Trophoblast cell (in vitro differentiated cells and primary cell): Measurements from ENCODE around the gene RHOT2.

Source experiments
- DNase-seq, 2 donors: peaks; one replicate each; pipeline ENCODE4 v3.0.0-alpha.2; 2016
- H2AFZ ChIP-seq: 2 replicates; pipeline ENCODE4 v1.6.1; 2013; ENCODE audit warnings: low read length, moderate library complexity, mild to moderate bottlenecking; ENCODE audit not compliant: insufficient read depth, poor library complexity
- H2AK5ac ChIP-seq: 2 replicates; pipeline ENCODE4 v1.6.1; 2013; ENCODE audit warnings: mild to moderate bottlenecking, low read length
- H2BK120ac ChIP-seq: 2 replicates; pipeline ENCODE4 v1.6.1; 2013; ENCODE audit warnings: low read length, mild to moderate bottlenecking, moderate library complexity; ENCODE audit not compliant: insufficient read depth, poor library complexity
- H2BK12ac ChIP-seq: 2 replicates; pipeline ENCODE4 v1.6.1; 2013; ENCODE audit warnings: mild to moderate bottlenecking, low read length, moderate library complexity
- H2BK5ac ChIP-seq: 2 replicates; pipeline ENCODE4 v1.6.1; 2013; ENCODE audit warnings: low read length, low read depth, moderate library complexity, mild to moderate bottlenecking; ENCODE audit not compliant: poor library complexity
- H3K14ac ChIP-seq: 2 replicates; pipeline ENCODE4 v1.6.1; 2013; ENCODE audit warnings: mild to moderate bottlenecking, low read length
- H3K18ac ChIP-seq: 2 replicates; pipeline ENCODE4 v1.6.1; 2013; ENCODE audit warnings: mild to moderate bottlenecking, low read length
- H3K23ac ChIP-seq: 2 replicates; pipeline ENCODE4 v1.6.1; 2013; ENCODE audit warnings: low read length
- H3K27ac ChIP-seq: 2 replicates; pipeline ENCODE4 v1.5.1; 2013; ENCODE audit warnings: low read depth, mild to moderate bottlenecking, inconsistent platforms, low read length, moderate library complexity
- H3K27me3 ChIP-seq: 2 replicates; pipeline ENCODE4 v1.6.1; 2013; ENCODE audit warnings: inconsistent platforms, mild to moderate bottlenecking, low read length, moderate library complexity; ENCODE audit not compliant: insufficient read depth
- H3K36me3 ChIP-seq, 2 experiments: 1 replicate in 1 of 2; 2 replicates in 1 of 2; pipeline ENCODE4 v1.6.1; 2013; ENCODE audit warnings: low read length in 2 of 2, mild to moderate bottlenecking in 2 of 2, moderate library complexity in 1 of 2; ENCODE audit not compliant: insufficient read depth in 2 of 2, control insufficient read depth in 1 of 2
- H3K4ac ChIP-seq: 2 replicates; pipeline ENCODE4 v1.6.1; 2013; ENCODE audit warnings: low read depth, mild to moderate bottlenecking, low read length, moderate library complexity
- H3K4me1 ChIP-seq, 2 experiments: 1 replicate in 1 of 2; 2 replicates in 1 of 2; pipeline ENCODE4 v1.6.1; 2013; ENCODE audit warnings: low read length in 2 of 2, mild to moderate bottlenecking in 2 of 2, moderate library complexity in 1 of 2; ENCODE audit not compliant: insufficient read depth in 2 of 2, control insufficient read depth in 1 of 2
- H3K4me2 ChIP-seq: 2 replicates; pipeline ENCODE4 v1.6.1; 2013; ENCODE audit warnings: inconsistent platforms, mild to moderate bottlenecking, low read length, moderate library complexity
- H3K4me3 ChIP-seq: 2 replicates; pipeline ENCODE4 v1.5.1; 2013; ENCODE audit warnings: mild to moderate bottlenecking, low read depth, low read length, inconsistent platforms
- H3K79me1 ChIP-seq: one replicate; pipeline ENCODE4 v1.6.1; 2013; ENCODE audit warnings: low read length
- H3K79me2 ChIP-seq: 2 replicates; pipeline ENCODE4 v1.6.1; 2013; ENCODE audit warnings: low read length, mild to moderate bottlenecking; ENCODE audit not compliant: control insufficient read depth, insufficient read depth, poor library complexity
- H3K9ac ChIP-seq: 2 replicates; pipeline ENCODE4 v1.6.1; 2013; ENCODE audit warnings: mild to moderate bottlenecking, low read length
- H3K9me3 ChIP-seq: 2 replicates; pipeline ENCODE4 v1.6.1; 2013; ENCODE audit warnings: low read depth, mild to moderate bottlenecking, control low read depth, inconsistent platforms, low read length; ENCODE audit not compliant: insufficient read depth
- H4K12ac ChIP-seq: 2 replicates; pipeline ENCODE4 v1.6.1; 2013; ENCODE audit warnings: low read depth, mild to moderate bottlenecking, low read length, moderate library complexity
- H4K8ac ChIP-seq: 2 replicates; pipeline ENCODE4 v1.6.1; 2013; ENCODE audit warnings: low read depth, mild to moderate bottlenecking, low read length, moderate library complexity
- H4K91ac ChIP-seq: one replicate; pipeline ENCODE4 v1.6.1; 2013; ENCODE audit warnings: low read depth, mild to moderate bottlenecking, low read length, moderate library complexity
- WGBS: extraction: QIAGEN DNeasy Blood & Tissue Kit; methylation state at CpG from one replicate; pipeline ENCODE4 v1.1.7; 2013; ENCODE audit warnings: missing lambda C conversion rate; ENCODE audit not compliant: insufficient read length, insufficient coverage; ENCODE audit errors: extremely low coverage; 5-methylcytosine and 5-hydroxymethylcytosine counted together

RHOT2 gene

DNA sequence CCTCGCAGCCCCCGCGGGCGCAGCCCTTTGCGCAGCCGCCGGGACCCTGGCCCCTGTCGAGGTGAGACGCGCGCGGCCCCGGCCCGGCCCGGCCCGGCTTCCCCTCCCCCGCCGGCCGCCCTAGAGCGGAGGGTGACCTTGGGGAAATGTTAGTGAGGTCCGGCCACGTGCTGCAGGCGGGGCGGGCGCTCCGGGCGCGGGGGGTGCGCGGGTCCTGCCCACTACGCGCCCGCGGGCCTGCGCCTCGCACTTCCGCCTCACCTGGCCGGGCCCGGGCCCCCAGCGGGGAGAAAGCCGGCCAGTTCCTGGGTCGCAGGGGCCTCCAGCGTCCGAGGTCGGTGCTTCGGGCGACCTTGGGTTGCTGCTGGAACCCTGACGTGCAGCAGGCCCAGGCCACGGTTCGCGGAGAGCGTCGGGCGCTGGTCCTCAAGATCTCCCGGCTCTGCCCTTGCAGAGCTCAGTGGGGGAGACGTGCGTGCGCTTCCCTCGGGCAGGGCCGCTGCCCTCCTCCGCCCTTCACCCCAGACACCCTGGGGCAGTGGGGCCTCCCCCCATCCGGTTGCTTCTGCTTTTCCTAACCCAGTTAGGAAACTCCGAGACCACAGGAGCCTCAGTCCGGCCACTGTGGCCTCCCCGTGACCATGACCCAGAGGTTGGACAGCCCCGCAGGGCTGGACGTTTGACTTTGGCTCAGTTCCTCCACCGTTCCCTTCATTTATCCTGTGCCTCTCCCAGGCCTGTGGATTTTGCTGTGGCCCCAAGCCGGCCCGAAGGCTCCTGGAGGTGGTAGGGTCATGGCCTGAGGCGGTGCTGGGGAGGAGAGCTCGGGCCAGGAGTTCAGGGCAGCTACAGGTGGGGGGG lies 25.5 kb upstream of the RHOT2 start:
- Histone ChIP-seq H3K27ac (no peak overlapping the region), H3K4me1 (peaks cover 16 to 31% of the 10 kb centered on the region in 2 experiments), H3K9me3 (peaks cover 1% of the 10 kb centered on the region), H2BK120ac (peak overlapping the region; percentile 16), H3K36me3 (peaks cover 0 to 4% of the 10 kb centered on the region in 2 experiments), H3K14ac (peak overlapping the region; percentile 51), H3K9ac (no peak overlapping the region), H2AK5ac (peak overlapping the region; percentile 10), H2AFZ (peak overlapping the region; percentile 78), H2BK12ac (peak overlapping the region; percentile 9), H3K79me2 (peaks cover 5% of the 10 kb centered on the region), H3K18ac (peak overlapping the region; percentile 23), H4K8ac (peak overlapping the region; percentile 57), H4K91ac (peak overlapping the region; percentile 65), H2BK5ac (no peak overlapping the region), H3K4me2 (peak overlapping the region; percentile 72), H3K23ac (no peak overlapping the region), H3K4ac (peak overlapping the region; percentile 3), H3K4me3 (peak overlapping the region; percentile 76), H3K27me3 (no peaks in the 10 kb centered on the region), H3K79me1 (peaks cover 12% of the 10 kb centered on the region), H4K12ac (peak overlapping the region; percentile 39)
- no CpG with 5 or more reads among the region's 72 CpGs for WGBS
- DNase-seq = peak; percentile 50 to 57

DNA sequence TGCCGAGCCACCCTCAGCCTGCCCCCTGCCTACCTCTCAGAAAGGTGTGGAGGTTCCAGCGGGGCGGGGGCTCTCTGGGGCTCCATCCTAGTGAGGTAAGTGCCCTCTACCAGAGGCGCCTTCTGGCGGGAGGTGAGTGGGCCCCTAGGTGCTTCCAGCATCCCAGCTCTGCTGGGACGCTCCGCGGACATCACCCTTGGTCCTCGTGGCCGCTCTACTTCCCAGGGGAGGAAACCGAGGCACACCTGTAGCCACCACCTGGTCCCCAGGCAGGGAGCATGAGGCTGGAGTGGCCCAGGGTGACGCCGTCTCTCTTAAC lies 24.9 kb upstream of the RHOT2 start:
- Histone ChIP-seq H3K27ac (no peak overlapping the region), H3K4me1 (peaks cover 14 to 29% of the 10 kb centered on the region in 2 experiments), H3K27me3 (no peaks in the 10 kb centered on the region), H3K79me1 (peaks cover 10% of the 10 kb centered on the region), H3K18ac (no peak overlapping the region), H2BK12ac (peak overlapping the region; percentile 9), H3K9ac (no peak overlapping the region), H3K4ac (no peak overlapping the region), H4K8ac (no peak overlapping the region), H3K36me3 (peaks cover 0 to 4% of the 10 kb centered on the region in 2 experiments), H3K23ac (no peak overlapping the region), H2BK5ac (no peak overlapping the region), H2AFZ (no peak overlapping the region), H2BK120ac (no peak overlapping the region), H3K9me3 (peaks cover 1% of the 10 kb centered on the region), H4K91ac (peak overlapping the region; percentile 2), H3K4me3 (no peak overlapping the region), H3K79me2 (peaks cover 5% of the 10 kb centered on the region), H2AK5ac (peak overlapping the region; percentile 10), H4K12ac (no peak overlapping the region), H3K4me2 (peak overlapping the region; percentile 72), H3K14ac (no peak overlapping the region)
- no peak for DNase-seq
- no CpG with 5 or more reads among the region's 13 CpGs for WGBS

DNA sequence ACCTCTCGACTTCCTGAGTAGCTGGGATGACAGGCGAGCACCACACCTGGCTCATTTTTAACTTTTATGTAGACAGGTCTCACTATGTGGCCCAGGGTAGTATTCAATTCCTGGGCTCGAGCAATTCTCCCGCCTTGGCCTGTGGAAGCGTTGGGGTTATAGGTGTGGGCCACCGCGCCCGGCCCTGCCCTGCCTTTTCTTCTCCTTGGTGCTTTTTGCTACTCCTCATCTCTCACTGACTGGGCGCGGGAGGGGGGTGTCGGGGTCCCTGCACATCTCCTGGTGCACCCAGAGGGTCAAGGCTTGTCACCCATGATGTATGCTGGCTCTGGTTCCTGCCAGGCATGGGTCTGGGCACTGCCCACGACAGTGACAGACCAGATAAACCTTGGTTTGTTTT lies 23.4 kb upstream of the RHOT2 start:
- H3K27ac ChIP-seq = no peak overlapping the region
- peaks cover 11% of the 10 kb centered on the region for H3K79me2 ChIP-seq
- peaks cover 19% of the 10 kb centered on the region for H3K79me1 ChIP-seq
- no peak for DNase-seq
- peaks cover 0 to 4% of the 10 kb centered on the region in 2 experiments for H3K36me3 ChIP-seq
- H3K9ac ChIP-seq = no peak overlapping the region
- H3K23ac ChIP-seq = no peak overlapping the region
- H2BK120ac ChIP-seq = no peak overlapping the region
- H3K27me3 ChIP-seq = no peaks in the 10 kb centered on the region
- H4K91ac ChIP-seq = no peak overlapping the region
- no peak overlapping the region for H4K12ac ChIP-seq
- H4K8ac ChIP-seq = no peak overlapping the region
- peaks cover 1% of the 10 kb centered on the region for H3K9me3 ChIP-seq
- no peak overlapping the region for H3K4me3 ChIP-seq
- H3K4me2 ChIP-seq = no peak overlapping the region
- H3K4me1 ChIP-seq = peaks cover 20 to 33% of the 10 kb centered on the region in 2 experiments
- WGBS = no CpG with 5 or more reads among the region's 12 CpGs
- no peak overlapping the region for H3K14ac ChIP-seq
- H2BK12ac ChIP-seq = no peak overlapping the region
- H2AFZ ChIP-seq = no peak overlapping the region
- H2AK5ac ChIP-seq = no peak overlapping the region
- H2BK5ac ChIP-seq = no peak overlapping the region
- no peak overlapping the region for H3K18ac ChIP-seq
- H3K4ac ChIP-seq = no peak overlapping the region

DNA sequence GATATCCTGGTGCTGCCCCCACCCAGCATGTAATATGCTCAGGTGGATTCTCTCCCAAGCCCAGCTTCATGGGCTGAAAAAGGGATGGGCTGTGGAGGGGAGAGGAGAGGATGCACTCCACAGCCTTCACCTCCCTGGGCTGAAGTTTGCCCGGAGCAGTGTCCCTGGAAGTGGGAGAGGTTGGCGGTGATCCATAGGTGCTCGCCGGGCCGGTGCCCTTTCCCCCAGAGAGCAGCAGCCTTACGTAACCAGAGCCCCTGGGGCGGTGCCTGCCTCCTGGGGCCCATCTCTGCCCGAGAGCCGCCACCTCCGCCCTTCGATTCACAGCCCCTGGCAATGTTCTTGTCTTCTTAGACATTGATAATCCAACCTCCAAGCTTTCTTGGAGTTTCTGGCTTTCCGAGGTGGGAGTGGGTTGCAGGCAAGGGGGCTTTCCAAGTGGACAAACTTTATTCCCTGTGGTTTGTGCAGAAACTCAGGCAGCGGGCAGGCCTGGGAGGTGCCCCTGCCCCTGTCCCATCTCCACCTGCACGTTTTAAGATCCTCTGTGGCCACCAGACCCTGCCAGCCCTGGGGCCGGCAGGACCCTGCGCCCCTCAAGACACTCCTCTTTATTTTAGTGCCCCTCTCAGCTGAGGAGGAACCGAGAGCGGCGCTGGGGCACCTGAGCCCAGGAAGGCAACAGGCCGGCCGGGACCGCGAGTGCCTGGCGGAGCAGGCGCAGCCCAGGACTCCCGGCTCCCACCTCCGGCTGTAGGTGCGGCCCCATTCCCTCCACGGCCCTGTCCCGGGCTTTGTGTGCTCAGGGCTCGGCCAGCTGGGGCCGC lies 21.9 kb upstream of the RHOT2 start:
- DNase-seq = peak; percentile 86 to 91
- no peak overlapping the region for H4K12ac ChIP-seq
- no peak overlapping the region for H3K23ac ChIP-seq
- H3K27ac ChIP-seq = no peak overlapping the region
- H2BK12ac ChIP-seq = no peak overlapping the region
- no peaks in the 10 kb centered on the region for H3K27me3 ChIP-seq
- no peak overlapping the region for H3K4me3 ChIP-seq
- H4K8ac ChIP-seq = no peak overlapping the region
- no peak overlapping the region for H3K14ac ChIP-seq
- no peak overlapping the region for H3K4me2 ChIP-seq
- H3K18ac ChIP-seq = no peak overlapping the region
- no peak overlapping the region for H3K9ac ChIP-seq
- H3K4ac ChIP-seq = no peak overlapping the region
- peaks cover 21% of the 10 kb centered on the region for H3K79me1 ChIP-seq
- H3K9me3 ChIP-seq = peaks cover 1% of the 10 kb centered on the region
- no peak overlapping the region for H2AFZ ChIP-seq
- H2AK5ac ChIP-seq = no peak overlapping the region
- H3K4me1 ChIP-seq = peaks cover 20 to 33% of the 10 kb centered on the region in 2 experiments
- H3K79me2 ChIP-seq = peaks cover 12% of the 10 kb centered on the region
- no peak overlapping the region for H2BK5ac ChIP-seq
- H4K91ac ChIP-seq = no peak overlapping the region
- no peak overlapping the region for H2BK120ac ChIP-seq
- peaks cover 0 to 4% of the 10 kb centered on the region in 2 experiments for H3K36me3 ChIP-seq
- no CpG with 5 or more reads among the region's 32 CpGs for WGBS
